Nephron progenitor cell (in vitro differentiated cells): ENCODE results near the gene PEX5.
"Not testable (repeated sequence)": the region's sequence is repeated elsewhere in the genome, so short reads cannot be mapped to it uniquely, and the experiment has no call there.

Source experiments
- DNase-seq: peaks from one replicate; pipeline ENCODE4 v3.0.0; 2021
- H3K27ac Mint-ChIP-seq: 2 replicates; pipeline ENCODE4 v1.8.0; 2021; ENCODE audit warnings: mild to moderate bottlenecking, moderate library complexity, mixed read lengths
- H3K27me3 Mint-ChIP-seq: 2 replicates; pipeline ENCODE4 v1.8.0; 2021; ENCODE audit warnings: mild to moderate bottlenecking, low read depth, mixed read lengths; ENCODE audit not compliant: poor library complexity
- H3K36me3 Mint-ChIP-seq: 2 replicates; pipeline ENCODE4 v1.8.0; 2021; ENCODE audit warnings: low read depth, mixed read lengths
- H3K4me1 Mint-ChIP-seq: 2 replicates; pipeline ENCODE4 v1.8.0; 2021; ENCODE audit warnings: mixed read lengths
- H3K4me3 Mint-ChIP-seq: 2 replicates; pipeline ENCODE4 v1.8.0; 2021; ENCODE audit warnings: mild to moderate bottlenecking, moderate library complexity, mixed read lengths
- H3K9me3 Mint-ChIP-seq: 2 replicates; pipeline ENCODE4 v1.8.0; 2021; ENCODE audit warnings: mild to moderate bottlenecking, moderate library complexity, mixed read lengths
- TF ChIP-seq, protein P1 (sequence below): fragments of 200-600 bp; sonication (generic); IDR thresholded peaks from 2 replicates; pipeline ENCODE4 v1.5.0; 2021; ENCODE audit warnings: antibody characterized with exemption

The PEX5 gene

GRCh38 chr12:7210642-7211151, 21.2 kb downstream of the PEX5 start:
- Mint-ChIP-seq H3K27ac (no peak overlapping the region), H3K4me1 (no peaks in the 10 kb centered on the region), H3K36me3 (peaks cover 73% of the 10 kb centered on the region), H3K9me3 (peaks cover 33% of the 10 kb centered on the region), H3K27me3 (peaks cover 3% of the 10 kb centered on the region), H3K4me3 (no peak overlapping the region)
- DNase-seq: no peak
- TF ChIP-seq, protein P1, sequence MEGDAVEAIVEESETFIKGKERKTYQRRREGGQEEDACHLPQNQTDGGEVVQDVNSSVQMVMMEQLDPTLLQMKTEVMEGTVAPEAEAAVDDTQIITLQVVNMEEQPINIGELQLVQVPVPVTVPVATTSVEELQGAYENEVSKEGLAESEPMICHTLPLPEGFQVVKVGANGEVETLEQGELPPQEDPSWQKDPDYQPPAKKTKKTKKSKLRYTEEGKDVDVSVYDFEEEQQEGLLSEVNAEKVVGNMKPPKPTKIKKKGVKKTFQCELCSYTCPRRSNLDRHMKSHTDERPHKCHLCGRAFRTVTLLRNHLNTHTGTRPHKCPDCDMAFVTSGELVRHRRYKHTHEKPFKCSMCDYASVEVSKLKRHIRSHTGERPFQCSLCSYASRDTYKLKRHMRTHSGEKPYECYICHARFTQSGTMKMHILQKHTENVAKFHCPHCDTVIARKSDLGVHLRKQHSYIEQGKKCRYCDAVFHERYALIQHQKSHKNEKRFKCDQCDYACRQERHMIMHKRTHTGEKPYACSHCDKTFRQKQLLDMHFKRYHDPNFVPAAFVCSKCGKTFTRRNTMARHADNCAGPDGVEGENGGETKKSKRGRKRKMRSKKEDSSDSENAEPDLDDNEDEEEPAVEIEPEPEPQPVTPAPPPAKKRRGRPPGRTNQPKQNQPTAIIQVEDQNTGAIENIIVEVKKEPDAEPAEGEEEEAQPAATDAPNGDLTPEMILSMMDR: no peak

- H3K36me3 Mint-ChIP-seq: peaks cover 54% of the 10 kb centered on the region
Measured at GRCh38 chr12:7212678-7213077, 23.2 kb downstream of the PEX5 start.

GRCh38 chr12:7213745-7214144, 24.3 kb downstream of the PEX5 start:
- Mint-ChIP-seq H3K9me3 (peaks cover 33% of the 10 kb centered on the region), H3K36me3 (peaks cover 43% of the 10 kb centered on the region)
- H3K27ac Mint-ChIP-seq, H3K27me3 Mint-ChIP-seq, H3K4me1 Mint-ChIP-seq, H3K4me3 Mint-ChIP-seq, DNase-seq: not testable (repeated sequence)

More at GRCh38 chr12:7212678-7213077, 23.2 kb downstream of the PEX5 start:
- H3K4me1 Mint-ChIP-seq: no peaks in the 10 kb centered on the region
- H3K9me3 Mint-ChIP-seq: peaks cover 33% of the 10 kb centered on the region
- peaks cover 6% of the 10 kb centered on the region for H3K27me3 Mint-ChIP-seq
- TF ChIP-seq, protein P1: no peak
- no peak for DNase-seq
- H3K27ac Mint-ChIP-seq: no peak overlapping the region
- no peak overlapping the region for H3K4me3 Mint-ChIP-seq

GRCh38 chr12:7217475-7218069, 28.1 kb downstream of the PEX5 start:
- Mint-ChIP-seq H3K4me1 (no peaks in the 10 kb centered on the region), H3K4me3 (no peak overlapping the region), H3K9me3 (peaks cover 16% of the 10 kb centered on the region), H3K27me3 (peaks cover 3% of the 10 kb centered on the region), H3K36me3 (peaks cover 8% of the 10 kb centered on the region), H3K27ac (no peak overlapping the region)
- TF ChIP-seq, protein P1: no peak
- no peak for DNase-seq

DNA sequence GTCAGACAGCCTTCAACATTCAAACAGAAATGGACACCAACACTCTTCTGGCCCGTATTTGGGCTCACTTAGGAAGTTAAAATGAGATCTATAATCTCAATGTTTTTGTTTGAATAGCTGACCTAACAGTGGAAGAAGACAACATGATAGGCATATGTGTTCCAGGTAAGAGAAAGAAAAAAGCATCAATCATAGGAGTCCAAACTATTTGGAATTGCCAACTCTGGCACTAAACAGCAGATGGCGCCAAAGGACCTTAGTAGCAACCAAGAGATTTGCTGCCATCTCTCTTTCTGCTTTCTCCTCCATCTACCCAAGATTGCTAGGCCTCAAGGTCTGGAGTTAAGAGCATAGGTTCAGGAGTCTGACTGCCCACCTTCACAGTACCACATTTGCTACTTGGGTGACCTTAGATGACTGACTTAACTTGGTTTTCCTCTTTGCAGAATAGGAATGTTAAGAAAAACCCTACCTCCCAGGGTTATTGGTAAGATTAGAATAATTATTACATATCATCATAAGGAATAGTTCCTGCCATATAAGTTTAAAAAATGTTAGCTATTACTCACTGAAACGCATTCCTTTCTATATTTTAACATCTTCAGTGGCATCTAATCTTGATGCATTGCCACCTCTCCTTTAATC, 30.2 kb downstream of the PEX5 start:
- peaks cover 18% of the 10 kb centered on the region for H3K9me3 Mint-ChIP-seq
- no peaks in the 10 kb centered on the region for H3K36me3 Mint-ChIP-seq
- no peaks in the 10 kb centered on the region for H3K4me1 Mint-ChIP-seq
- peak; percentile 76 for DNase-seq
- H3K4me3 Mint-ChIP-seq: no peak overlapping the region
- TF ChIP-seq, protein P1: peak; percentile 90
- peaks cover 3% of the 10 kb centered on the region for H3K27me3 Mint-ChIP-seq
- no peak overlapping the region for H3K27ac Mint-ChIP-seq

GRCh38 chr12:7221486-7221885, 32.0 kb downstream of the PEX5 start:
- no peaks in the 10 kb centered on the region for H3K4me1 Mint-ChIP-seq
- no peak for DNase-seq
- H3K27ac Mint-ChIP-seq: no peak overlapping the region
- no peaks in the 10 kb centered on the region for H3K36me3 Mint-ChIP-seq
- H3K4me3 Mint-ChIP-seq: no peak overlapping the region
- TF ChIP-seq, protein P1: no peak
- H3K9me3 Mint-ChIP-seq: peaks cover 9% of the 10 kb centered on the region
- peaks cover 3% of the 10 kb centered on the region for H3K27me3 Mint-ChIP-seq
